RPMI8226 (cell line): Measurements from ENCODE around the gene C1orf159.

Experiments used
- DNase-seq: peaks from one replicate; pipeline ENCODE4 v3.0.0-alpha.2; 2015

Gene C1orf159

GRCh38 chr1:1090424-1091343 is 25.2 kb downstream of the C1orf159 start:
- no peak for DNase-seq

GRCh38 chr1:1089731-1090423 is 26.0 kb downstream of the C1orf159 start:
- no peak for DNase-seq

GRCh38 chr1:1088801-1089680 is 26.8 kb downstream of the C1orf159 start:
- no peak for DNase-seq

GRCh38 chr1:1088029-1088800 is 27.7 kb downstream of the C1orf159 start:
- DNase-seq = no peak

GRCh38 chr1:1087351-1088028 is 28.4 kb downstream of the C1orf159 start:
- DNase-seq = no peak

GRCh38 chr1:1086911-1087341 is 29.0 kb downstream of the C1orf159 start:
- DNase-seq = no peak

GRCh38 chr1:1085911-1086841 is 29.7 kb downstream of the C1orf159 start:
- no peak for DNase-seq

- DNase-seq = no peak
These were observed 30.6 kb downstream of the C1orf159 start for GRCh38 chr1:1085171-1085841.

GRCh38 chr1:1084372-1085170 is 31.3 kb downstream of the C1orf159 start:
- DNase-seq = no peak

GRCh38 chr1:1083416-1084371 is 32.2 kb downstream of the C1orf159 start:
- DNase-seq = no peak

GRCh38 chr1:1082776-1083415 is 33.0 kb downstream of the C1orf159 start:
- no peak for DNase-seq

- DNase-seq = no peak
These were observed 33.6 kb downstream of the C1orf159 start for GRCh38 chr1:1082239-1082775.

GRCh38 chr1:1081311-1082238 is 34.3 kb downstream of the C1orf159 start:
- DNase-seq = no peak

- no peak for DNase-seq
These were observed 35.0 kb downstream of the C1orf159 start for GRCh38 chr1:1080951-1081310.

- peak; percentile 81 for DNase-seq
These were observed 35.6 kb downstream of the C1orf159 start for GRCh38 chr1:1080122-1080757.
